B cell (primary cell): Measurements from ENCODE around the gene CPLX3. TPM values are rescaled to one million over a fixed set of nuclear protein-coding genes. Genes with fewer than 3 reads are reported as not detected.

Experiments
- ATAC-seq: fragments of 200-7000 bp; cut with Tn5 transposase; one replicate; pipeline ENCODE4 v1.10.0; 2021; ENCODE audit warnings: low read depth, mild to moderate bottlenecking, moderate number of reproducible peaks, moderate library complexity
- CTCF ChIA-PET: fragments of 350-600 bp; sonication (Branson Sonifier 250); formaldehyde crosslinking; loops from one replicate; lab custom pipeline; 2021; ENCODE audit warnings: antibody characterized with exemption, inconsistent platforms; lab: Charles Lee
- POLR2A ChIA-PET: fragments of 350-600 bp; sonication (Branson Sonifier 250); formaldehyde crosslinking; loops from one replicate; lab custom pipeline; 2021; ENCODE audit warnings: antibody characterized with exemption; lab: Charles Lee
- DNase-seq: peaks from one replicate; pipeline ENCODE4 v3.0.0; 2013
- H2AFZ ChIP-seq: 2 replicates; pipeline ENCODE4 v1.6.1; 2012; ENCODE audit warnings: mild to moderate bottlenecking, low read depth, low read length; ENCODE audit not compliant: insufficient read depth, poor library complexity, severe bottlenecking
- H3K27ac ChIP-seq, 2 donors: 1 replicate in 1 of 2; 2 replicates in 1 of 2; pipeline ENCODE4 v1.5.1; 2012 to 2013; ENCODE audit warnings: low read length in 2 of 2, mild to moderate bottlenecking in 2 of 2, moderate library complexity in 1 of 2
- H3K27me3 ChIP-seq, 4 experiments: fragments of 200-600 bp in 1 of 4; sonication (generic) in 1 of 4; replicated peaks in 1 of 4; 1 replicate in 2 of 4; 2 replicates in 2 of 4; pipeline versions ENCODE4 v1.6.1 to v1.7.0; 2013 to 2016; ENCODE audit warnings: low read length in 3 of 4, mild to moderate bottlenecking in 2 of 4, mixed read lengths in 1 of 4, moderate library complexity in 1 of 4; ENCODE audit not compliant: insufficient read depth in 4 of 4, control insufficient read depth in 3 of 4; ENCODE audit errors: control extremely low read depth in 1 of 4
- H3K36me3 ChIP-seq, 2 experiments: replicated peaks in 1 of 2; 1 replicate in 1 of 2; 2 replicates in 1 of 2; pipeline versions ENCODE4 v1.6.1 to v1.7.1; 2013; ENCODE audit warnings: low read length in 1 of 2; ENCODE audit not compliant: insufficient read depth in 2 of 2, control insufficient read depth in 1 of 2; ENCODE audit errors: control extremely low read depth in 1 of 2, extremely low read depth in 1 of 2
- H3K4me1 ChIP-seq, 2 donors: fragments of 200-600 bp in 1 of 2; sonication (generic) in 1 of 2; 1 replicate in 1 of 2; 2 replicates in 1 of 2; pipeline versions ENCODE4 v1.5.1 to v1.6.1; 2013 to 2017; ENCODE audit warnings: low read length in 2 of 2; ENCODE audit not compliant: control insufficient read depth in 2 of 2, insufficient read depth in 2 of 2
- H3K4me2 ChIP-seq: replicated peaks from 2 replicates; pipeline ENCODE3; 2012; ENCODE audit warnings: mild to moderate bottlenecking, low read depth, low read length; ENCODE audit not compliant: poor library complexity, severe bottlenecking
- H3K4me3 ChIP-seq, 5 experiments: fragments of 200-600 bp in 1 of 5; sonication (generic) in 1 of 5; 1 replicate in 3 of 5; 2 replicates in 2 of 5; pipeline versions ENCODE4 v1.5.1 to v1.7.0; 2011 to 2016; ENCODE audit warnings: low read length in 4 of 5, mild to moderate bottlenecking in 4 of 5, low read depth in 2 of 5, control low read depth in 1 of 5, moderate library complexity in 1 of 5; ENCODE audit not compliant: insufficient read depth in 1 of 5; ENCODE audit errors: control extremely low read depth in 1 of 5, extremely low read depth in 1 of 5
- H3K79me2 ChIP-seq: fragments of 200-600 bp; sonication (generic); one replicate; pipeline ENCODE4 v1.6.0; 2016; ENCODE audit warnings: low read length; ENCODE audit not compliant: control insufficient read depth, insufficient read depth
- H3K9ac ChIP-seq: fragments of 200-600 bp; sonication (generic); 2 replicates; pipeline ENCODE4 v1.6.1; 2017; ENCODE audit warnings: mild to moderate bottlenecking, low read length, moderate library complexity
- H3K9me3 ChIP-seq, 3 donors: one replicate each; pipeline versions ENCODE4 v1.6.1 to v1.7.1; 2013; ENCODE audit warnings: low read length in 2 of 3; ENCODE audit not compliant: control insufficient read depth in 2 of 3, insufficient read depth in 1 of 3; ENCODE audit errors: control extremely low read depth in 1 of 3
- H4K20me1 ChIP-seq: 2 replicates; pipeline ENCODE4 v1.6.0; 2012; ENCODE audit warnings: mild to moderate bottlenecking, low read length; ENCODE audit not compliant: insufficient read depth, control insufficient read depth, poor library complexity, severe bottlenecking
- H3K27ac Mint-ChIP-seq: one replicate; pipeline ENCODE4 v1.8.0; 2021; ENCODE audit warnings: mixed read lengths
- H3K27me3 Mint-ChIP-seq: one replicate; pipeline ENCODE4 v1.8.0; 2021; ENCODE audit warnings: mixed read lengths
- H3K4me1 Mint-ChIP-seq: one replicate; pipeline ENCODE4 v1.8.0; 2021; ENCODE audit warnings: mixed read lengths
- H3K4me3 Mint-ChIP-seq: one replicate; pipeline ENCODE4 v1.8.0; 2021; ENCODE audit warnings: mixed read lengths
- H3K9me3 Mint-ChIP-seq: one replicate; pipeline ENCODE4 v1.8.0; 2022; ENCODE audit warnings: mixed read lengths; ENCODE audit not compliant: insufficient read depth
- EZH2 ChIP-seq: IDR thresholded peaks from 2 replicates; pipeline ENCODE4 v1.6.1; 2012; ENCODE audit warnings: borderline replicate concordance, low read depth, mild to moderate bottlenecking, moderate library complexity, low read length; ENCODE audit not compliant: insufficient read depth, poor library complexity, severe bottlenecking
- WGBS: methylation state at CpG from one replicate; pipeline ENCODE4 v1.1.5; 2013; ENCODE audit warnings: missing lambda C conversion rate; ENCODE audit not compliant: insufficient coverage; 5-methylcytosine and 5-hydroxymethylcytosine counted together
- intact Hi-C: fragments of 100-400 bp; cut with micrococcal nuclease; formaldehyde crosslinking; loops from one replicate; pipeline ENCODE4 v1.10.0; 2022
- polyA plus RNA-seq: library from polyadenylated mRNA; depleted of rRNA; stranded (reverse); fragments of >200 nt; gene quantifications from 2 replicates; pipeline ENCODE4 v1.2.3, GENCODE V29; 2012
- total RNA-seq, 2 donors: library from RNA; stranded (reverse); fragments of 120-200 nt in 1 of 2; gene quantifications; 1 replicate in 1 of 2; 2 replicates in 1 of 2; pipeline versions ENCODE4 v1.2.3 to v1.2.4, GENCODE V29; 2013 to 2022
- TF ChIP-seq, protein P1 (sequence below): fragments of 200-600 bp; IDR thresholded peaks from one replicate; pipeline ENCODE4 v1.8.0; 2022; ENCODE audit warnings: antibody characterized with exemption, mild to moderate bottlenecking

CPLX3 gene
- total and polyA plus RNA-seq, 2 donors (not counting 1 experiment from before 2014, with no cell fraction given) = 0.60 TPM; not detected in 1

DNA sequence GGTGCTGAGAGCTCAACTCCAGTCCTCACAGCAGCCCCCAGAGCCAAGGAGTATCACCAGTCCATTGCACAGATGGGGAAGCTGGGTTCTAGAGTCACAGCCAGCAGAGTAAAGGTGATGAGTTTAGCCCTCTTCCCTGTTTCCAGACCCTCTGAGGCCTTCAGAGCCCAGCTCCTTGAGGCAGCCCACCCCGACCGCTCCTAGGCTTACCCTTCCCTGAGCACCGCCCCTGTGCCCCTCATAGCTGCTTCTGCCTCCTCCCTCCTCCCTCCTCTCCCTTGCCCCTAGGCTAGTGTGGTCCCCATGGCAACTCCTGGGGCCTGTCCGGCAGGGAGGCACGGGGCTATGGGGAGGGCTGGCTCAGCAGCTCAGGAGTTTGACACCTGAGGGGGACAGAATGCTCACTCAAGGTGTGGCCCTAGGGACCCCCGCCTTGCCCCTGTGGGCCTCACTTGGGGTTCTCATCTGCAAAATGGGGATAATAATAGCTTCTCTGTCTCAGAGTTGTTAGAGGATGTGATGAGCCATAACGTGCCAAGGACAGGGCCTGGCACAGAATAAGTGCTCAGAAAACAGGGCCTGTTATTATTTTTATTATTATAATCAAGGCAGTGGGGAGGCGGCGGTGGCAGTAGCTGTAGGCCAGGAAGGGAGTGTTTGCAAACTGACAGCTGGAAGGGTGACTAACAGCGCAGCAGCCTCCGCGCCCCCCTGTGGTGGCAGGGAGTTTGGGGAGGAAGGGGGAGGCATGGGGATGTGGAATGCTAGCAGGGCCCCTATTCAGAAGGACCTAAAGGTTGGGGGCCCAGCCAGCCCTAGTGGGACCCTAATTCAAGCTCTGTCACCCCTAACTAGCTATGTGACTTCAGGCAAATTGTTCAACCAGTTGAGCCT is 33.0 kb upstream of the CPLX3 start:
- Histone ChIP-seq H2AFZ (no peak overlapping the region), H4K20me1 (peaks cover 68% of the 10 kb centered on the region), H3K4me2 (peak overlapping the region; percentile 91), H3K79me2 (peaks cover 91% of the 10 kb centered on the region), H3K27me3 (no peaks in the 10 kb centered on the region), H3K4me1 (peaks cover 87 to 99% of the 10 kb centered on the region in 2 donors), H3K27ac (peak overlapping the region; percentile 90 to 93), H3K9me3 (no peaks in the 10 kb centered on the region), H3K36me3 (peaks cover 0 to 63% of the 10 kb centered on the region in 2 experiments), H3K9ac (peak overlapping the region; percentile 68), H3K4me3 (peak overlapping the region in 4 of 5 experiments; percentile 7 to 38 (median 28))
- WGBS = 42% methylated on average over 7 of the region's 12 CpGs
- TF ChIP-seq EZH2 = no peak
- TF ChIP-seq, protein P1, sequence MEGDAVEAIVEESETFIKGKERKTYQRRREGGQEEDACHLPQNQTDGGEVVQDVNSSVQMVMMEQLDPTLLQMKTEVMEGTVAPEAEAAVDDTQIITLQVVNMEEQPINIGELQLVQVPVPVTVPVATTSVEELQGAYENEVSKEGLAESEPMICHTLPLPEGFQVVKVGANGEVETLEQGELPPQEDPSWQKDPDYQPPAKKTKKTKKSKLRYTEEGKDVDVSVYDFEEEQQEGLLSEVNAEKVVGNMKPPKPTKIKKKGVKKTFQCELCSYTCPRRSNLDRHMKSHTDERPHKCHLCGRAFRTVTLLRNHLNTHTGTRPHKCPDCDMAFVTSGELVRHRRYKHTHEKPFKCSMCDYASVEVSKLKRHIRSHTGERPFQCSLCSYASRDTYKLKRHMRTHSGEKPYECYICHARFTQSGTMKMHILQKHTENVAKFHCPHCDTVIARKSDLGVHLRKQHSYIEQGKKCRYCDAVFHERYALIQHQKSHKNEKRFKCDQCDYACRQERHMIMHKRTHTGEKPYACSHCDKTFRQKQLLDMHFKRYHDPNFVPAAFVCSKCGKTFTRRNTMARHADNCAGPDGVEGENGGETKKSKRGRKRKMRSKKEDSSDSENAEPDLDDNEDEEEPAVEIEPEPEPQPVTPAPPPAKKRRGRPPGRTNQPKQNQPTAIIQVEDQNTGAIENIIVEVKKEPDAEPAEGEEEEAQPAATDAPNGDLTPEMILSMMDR = peak; percentile 61
- Mint-ChIP-seq H3K4me1 (peaks cover 91% of the 10 kb centered on the region), H3K4me3 (peak overlapping the region; percentile 93), H3K27me3 (no peaks in the 10 kb centered on the region), H3K27ac (peak overlapping the region; percentile 90), H3K9me3 (no peaks in the 10 kb centered on the region)
- CTCF ChIA-PET = interaction anchor here (0.5 to 37.1 kb wide), 17 partner anchors 1 to 390 kb away, joined by 3 to 2548 read pairs (median 3); partner anchors contain the start of genes CSK, FAM219B and LMAN1L
- ATAC-seq (no peak), DNase-seq (peak; percentile 71)
- POLR2A ChIA-PET = interaction anchor here (0.6 to 15.8 kb wide), 4 partner anchors 11 to 422 kb away, joined by 3 to 572 read pairs (median 4); partner anchors contain the start of genes CSK and MPI
- intact Hi-C loops = no loop called here
